Activated CD8-positive, alpha-beta memory T cell treated with anti-CD3 and anti-CD28 coated beads, Interleukin-2, amount 50 U/mL, for 1 hour (primary cell): ENCODE data around the gene CKB.
"Not testable (repeated sequence)": the region's sequence is repeated elsewhere in the genome, so short reads cannot be mapped to it uniquely, and the experiment has no call there.

Experiments used
- DNase-seq: peaks from one replicate; pipeline ENCODE4 v3.0.0-alpha.2; 2020; ENCODE audit errors: extremely low read depth

Gene CKB

GRCh38 chr14:103526247-103526913, 3.8 kb upstream of the CKB start:
- DNase-seq = no peak

GRCh38 chr14:103525430-103526246, 3.0 kb upstream of the CKB start:
- not testable (repeated sequence) for DNase-seq

GRCh38 chr14:103524002-103524935, 1.6 kb upstream of the CKB start:
- no peak for DNase-seq

GRCh38 chr14:103523575-103523954, 935 bp upstream of the CKB start:
- no peak for DNase-seq

- DNase-seq = no peak
Observed at GRCh38 chr14:103521951-103522563, 573 bp downstream of the CKB start.

GRCh38 chr14:103521438-103521950, 1.1 kb downstream of the CKB start:
- no peak for DNase-seq

GRCh38 chr14:103520657-103521437, 1.8 kb downstream of the CKB start:
- no peak for DNase-seq

- DNase-seq = no peak
Observed at GRCh38 chr14:103520269-103520656, 2.4 kb downstream of the CKB start.

GRCh38 chr14:103519837-103520212, 2.8 kb downstream of the CKB start:
- no peak for DNase-seq

GRCh38 chr14:103519043-103519836, 3.4 kb downstream of the CKB start:
- DNase-seq = no peak

- DNase-seq = no peak
Observed at GRCh38 chr14:103518422-103519042, 4.1 kb downstream of the CKB start.

- DNase-seq = no peak
Observed at GRCh38 chr14:103517721-103518421, 4.8 kb downstream of the CKB start.

- DNase-seq = no peak
Observed at GRCh38 chr14:103517174-103517566, 5.5 kb downstream of the CKB start.

GRCh38 chr14:103516426-103517173, 6.0 kb downstream of the CKB start:
- no peak for DNase-seq

GRCh38 chr14:103514596-103515421, 7.8 kb downstream of the CKB start:
- no peak for DNase-seq

- DNase-seq = no peak
Observed at GRCh38 chr14:103512701-103513611, 9.7 kb downstream of the CKB start.
